GM12864 (cell line): Measurements from ENCODE around the gene CLEC3A.

ENCODE experiments used
- DNase-seq: peaks from one replicate; pipeline ENCODE4 v3.0.0-alpha.2; 2011; ENCODE audit warnings: low read depth
- H3K4me3 ChIP-seq: 2 replicates; pipeline ENCODE4 v1.5.1; 2011; ENCODE audit warnings: mild to moderate bottlenecking, low read depth, low read length, control low read depth
- TF ChIP-seq, protein P1 (sequence below): IDR thresholded peaks from 2 replicates; pipeline ENCODE4 v1.5.1; 2011; ENCODE audit warnings: low read depth, mild to moderate bottlenecking, moderate library complexity, low read length, control low read depth, inconsistent platforms; ENCODE audit errors: missing control alignments

Gene CLEC3A

DNA sequence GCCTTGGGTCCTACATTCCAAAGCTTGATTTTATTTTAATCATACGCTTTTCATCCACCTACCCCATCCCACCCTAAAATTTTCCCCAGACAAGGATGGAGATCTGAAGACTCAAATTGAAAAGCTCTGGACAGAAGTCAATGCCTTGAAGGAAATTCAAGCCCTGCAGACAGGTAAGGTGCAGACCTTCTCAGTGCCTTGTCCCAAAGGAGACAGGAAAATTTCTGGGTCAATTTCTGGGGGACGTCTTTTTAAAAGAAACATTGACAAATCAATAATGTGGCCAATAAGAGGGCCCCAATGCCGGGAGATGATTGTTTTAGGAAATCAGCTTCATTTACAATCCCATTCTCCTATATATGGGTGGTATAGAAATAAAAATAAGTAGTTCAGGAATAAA is 5.7 kb downstream of the CLEC3A start:
- DNase-seq, result no peak
- H3K4me3 ChIP-seq, result no peak overlapping the region
- TF ChIP-seq, protein P1, sequence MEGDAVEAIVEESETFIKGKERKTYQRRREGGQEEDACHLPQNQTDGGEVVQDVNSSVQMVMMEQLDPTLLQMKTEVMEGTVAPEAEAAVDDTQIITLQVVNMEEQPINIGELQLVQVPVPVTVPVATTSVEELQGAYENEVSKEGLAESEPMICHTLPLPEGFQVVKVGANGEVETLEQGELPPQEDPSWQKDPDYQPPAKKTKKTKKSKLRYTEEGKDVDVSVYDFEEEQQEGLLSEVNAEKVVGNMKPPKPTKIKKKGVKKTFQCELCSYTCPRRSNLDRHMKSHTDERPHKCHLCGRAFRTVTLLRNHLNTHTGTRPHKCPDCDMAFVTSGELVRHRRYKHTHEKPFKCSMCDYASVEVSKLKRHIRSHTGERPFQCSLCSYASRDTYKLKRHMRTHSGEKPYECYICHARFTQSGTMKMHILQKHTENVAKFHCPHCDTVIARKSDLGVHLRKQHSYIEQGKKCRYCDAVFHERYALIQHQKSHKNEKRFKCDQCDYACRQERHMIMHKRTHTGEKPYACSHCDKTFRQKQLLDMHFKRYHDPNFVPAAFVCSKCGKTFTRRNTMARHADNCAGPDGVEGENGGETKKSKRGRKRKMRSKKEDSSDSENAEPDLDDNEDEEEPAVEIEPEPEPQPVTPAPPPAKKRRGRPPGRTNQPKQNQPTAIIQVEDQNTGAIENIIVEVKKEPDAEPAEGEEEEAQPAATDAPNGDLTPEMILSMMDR, result no peak

DNA sequence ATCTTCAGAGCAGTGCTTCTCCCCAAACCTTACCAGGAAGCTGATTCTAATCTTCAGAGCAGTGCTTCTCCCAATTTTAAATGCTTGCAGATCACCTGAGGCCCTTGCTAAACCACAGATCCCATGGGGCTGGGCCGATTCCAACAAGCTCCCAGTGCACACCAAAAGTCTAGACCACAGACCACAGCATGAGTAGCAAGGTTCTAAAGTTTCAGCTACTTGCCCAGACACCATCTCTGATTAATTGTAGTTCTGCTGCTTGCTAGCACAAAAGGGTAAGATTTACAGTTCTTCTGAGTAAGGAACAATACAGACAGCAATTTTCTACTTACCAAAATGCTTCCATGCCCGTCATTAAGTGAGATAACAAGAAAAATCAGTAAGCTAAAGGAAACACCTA is 12.2 kb downstream of the CLEC3A start:
- TF ChIP-seq, protein P1, result no peak

DNA sequence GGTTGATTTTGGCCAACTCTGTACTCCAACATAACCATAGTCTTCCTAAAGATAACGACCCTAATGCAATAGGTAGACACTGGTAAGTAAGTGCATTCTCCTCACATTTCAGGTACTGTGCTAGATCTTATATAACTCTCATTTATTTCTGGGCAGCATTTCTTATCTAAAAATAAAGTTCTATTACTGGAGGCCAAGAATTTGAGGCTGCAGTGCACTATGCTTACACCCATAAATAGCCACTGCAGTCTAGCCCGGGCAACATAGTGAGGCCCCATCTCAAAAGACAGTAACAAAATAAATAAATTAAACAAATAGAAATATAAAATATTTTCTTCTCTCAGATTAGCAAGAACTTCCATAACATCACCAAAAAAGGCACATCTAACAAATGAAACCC is 12.7 kb downstream of the CLEC3A start:
- TF ChIP-seq, protein P1, result no peak
- no peak overlapping the region for H3K4me3 ChIP-seq
- DNase-seq, result no peak

More for the DNA sequence above, 12.2 kb downstream of the CLEC3A start:
- H3K4me3 ChIP-seq, result no peak overlapping the region
- DNase-seq, result no peak

DNA sequence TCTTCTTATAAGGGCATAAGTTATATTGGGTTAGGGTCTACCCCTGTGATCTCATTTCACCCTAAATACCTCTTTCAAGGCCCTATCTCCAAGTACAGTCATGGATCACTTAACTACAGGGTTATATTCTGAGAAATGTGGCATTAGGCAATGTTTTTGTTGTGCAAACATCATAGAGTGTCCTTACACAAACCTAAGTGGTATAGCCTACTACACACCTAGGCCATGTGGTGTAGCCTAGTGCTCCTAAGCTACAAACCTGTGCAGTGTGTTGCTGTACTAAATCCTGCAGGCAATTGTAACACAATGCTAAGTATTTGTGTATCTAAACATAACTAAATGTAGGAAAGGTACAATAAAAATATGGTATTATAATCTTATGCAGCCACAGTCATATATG is 18.0 kb downstream of the CLEC3A start:
- TF ChIP-seq, protein P1, result no peak
- H3K4me3 ChIP-seq, result no peak overlapping the region
- no peak for DNase-seq

DNA sequence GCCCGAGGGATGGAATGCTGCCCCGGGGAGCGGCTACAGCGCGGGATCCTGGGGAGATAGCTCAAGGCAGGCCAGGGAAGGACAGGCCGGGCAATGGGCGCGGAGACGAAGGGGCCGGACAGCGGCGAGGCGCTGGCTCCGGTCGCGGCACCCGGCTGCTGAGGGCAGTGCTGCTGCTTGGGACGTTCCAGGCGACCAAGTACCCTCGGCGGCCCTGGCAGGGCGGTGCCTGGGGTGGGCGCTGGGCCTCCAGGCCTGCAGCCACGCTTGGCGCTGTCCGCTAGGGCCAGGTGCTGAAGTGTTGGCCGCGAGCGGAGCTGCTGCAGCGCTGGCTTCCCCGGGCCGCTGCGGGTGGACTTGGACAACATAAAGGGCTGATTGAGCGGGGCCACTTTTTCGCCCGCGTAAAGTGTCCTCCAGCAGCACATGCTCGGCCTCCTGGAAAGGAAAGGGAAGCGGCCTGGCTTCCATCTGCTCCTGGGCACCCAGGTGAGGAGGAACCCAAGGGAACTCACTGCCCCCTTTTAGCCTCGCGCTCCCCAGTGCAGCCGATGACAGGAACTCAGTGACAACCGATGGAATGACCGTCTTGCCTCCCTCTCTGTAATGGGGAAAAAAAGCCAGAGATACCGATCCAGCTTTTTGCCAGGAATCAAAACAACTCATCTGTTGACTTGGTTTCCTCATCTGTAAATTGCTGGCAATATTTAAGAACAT is 23.7 kb downstream of the CLEC3A start:
- no peak for DNase-seq
- TF ChIP-seq, protein P1, result no peak
- H3K4me3 ChIP-seq, result no peak overlapping the region

DNA sequence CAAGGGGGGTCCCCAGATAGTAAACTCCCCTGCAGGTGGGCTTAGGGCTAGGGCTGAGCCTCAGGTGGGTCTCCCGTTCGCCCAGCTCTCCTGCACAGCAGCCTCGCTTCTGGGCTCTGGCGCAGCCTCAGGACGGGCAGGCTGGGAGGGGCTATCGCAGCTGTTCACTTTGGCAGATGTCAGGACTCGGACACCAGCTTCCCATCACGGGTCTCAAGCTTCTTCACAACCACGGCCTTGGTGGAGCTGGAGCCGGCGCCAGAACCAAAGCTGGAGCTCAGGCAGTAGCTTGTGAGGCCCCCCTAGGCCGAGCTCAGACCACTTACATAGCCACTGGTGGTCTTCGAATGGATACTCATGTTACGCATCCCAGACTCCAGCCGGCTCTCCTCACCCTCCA is 26.0 kb downstream of the CLEC3A start:
- TF ChIP-seq, protein P1, result no peak
- H3K4me3 ChIP-seq, result no peak overlapping the region
- DNase-seq, result no peak

DNA sequence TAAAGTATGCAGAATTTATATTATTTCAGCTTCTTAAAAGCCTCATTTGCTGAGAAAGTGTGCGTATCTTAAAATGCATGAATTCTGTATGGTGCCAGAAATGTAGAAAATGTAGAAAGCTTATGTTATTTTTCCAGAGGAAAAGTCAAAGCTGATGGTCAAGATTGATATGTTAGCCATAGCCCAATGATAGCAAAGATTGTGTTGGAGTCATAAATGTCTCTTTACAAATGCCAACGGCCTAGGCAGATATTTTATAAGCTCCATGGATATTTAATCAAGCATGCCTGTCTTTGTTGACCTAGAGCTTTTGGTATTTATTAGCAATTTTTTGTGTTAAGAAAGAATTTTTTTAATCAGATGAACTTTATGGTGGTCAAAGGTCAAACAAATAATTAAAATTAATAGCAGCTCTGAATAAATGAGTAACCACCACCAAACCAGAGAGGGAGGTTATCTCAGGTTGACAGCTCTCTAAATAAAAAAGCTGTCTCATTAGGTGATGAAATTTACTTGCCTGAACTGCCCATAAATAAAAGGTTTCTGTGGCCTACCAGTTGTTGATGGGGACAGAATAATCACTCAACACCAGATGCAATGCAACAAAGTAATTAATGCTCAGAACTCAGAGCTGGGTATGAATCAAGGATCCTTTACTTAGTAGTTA is 28.5 kb downstream of the CLEC3A start:
- DNase-seq, result no peak
- no peak overlapping the region for H3K4me3 ChIP-seq
- TF ChIP-seq, protein P1, result no peak
